Muscle layer of duodenum (tissue), 2 donors: Measurements from ENCODE around the gene LDLRAD4.

ENCODE experiments used
- H3K27ac ChIP-seq: one replicate; pipeline ENCODE4 v1.7.0; 2013; ENCODE audit warnings: mild to moderate bottlenecking, low read length
- H3K27me3 ChIP-seq: one replicate; pipeline ENCODE4 v1.7.0; 2013; ENCODE audit warnings: low read depth, mild to moderate bottlenecking, control low read depth, low read length
- H3K36me3 ChIP-seq, 2 donors: one replicate each; pipeline ENCODE4 v1.7.0; 2013; ENCODE audit warnings: low read length in 2 of 2, control low read depth in 1 of 2, mild to moderate bottlenecking in 1 of 2; ENCODE audit not compliant: insufficient read depth in 2 of 2, control insufficient read depth in 1 of 2
- H3K4me1 ChIP-seq, 2 donors: one replicate each; pipeline ENCODE4 v1.7.0; 2013; ENCODE audit warnings: low read length in 2 of 2, mild to moderate bottlenecking in 2 of 2, control low read depth in 1 of 2, moderate library complexity in 1 of 2; ENCODE audit not compliant: insufficient read depth in 2 of 2, control insufficient read depth in 1 of 2
- H3K4me3 ChIP-seq, 2 donors: one replicate each; pipeline ENCODE4 v1.7.0; 2013; ENCODE audit warnings: low read length in 2 of 2, low read depth in 1 of 2, mild to moderate bottlenecking in 1 of 2
- H3K9me3 ChIP-seq, 2 donors: one replicate each; pipeline ENCODE4 v1.7.0; 2013; ENCODE audit warnings: low read length in 2 of 2, control low read depth in 1 of 2, mild to moderate bottlenecking in 1 of 2; ENCODE audit not compliant: control insufficient read depth in 1 of 2
- donor health status: healthy.

The LDLRAD4 gene

GRCh38 chr18:13513481-13513880 lies 294.9 kb downstream of the LDLRAD4 start:
- no peaks in the 10 kb centered on the region for H3K4me1 ChIP-seq
- no peak overlapping the region for H3K4me3 ChIP-seq
- no peak overlapping the region for H3K27ac ChIP-seq
- H3K36me3 ChIP-seq: peaks cover 0 to 4% of the 10 kb centered on the region in 2 donors
- H3K9me3 ChIP-seq: no peaks in the 10 kb centered on the region
- H3K27me3 ChIP-seq: no peaks in the 10 kb centered on the region

GRCh38 chr18:13514558-13514957 lies 296.0 kb downstream of the LDLRAD4 start:
- peaks cover 0 to 4% of the 10 kb centered on the region in 2 donors for H3K36me3 ChIP-seq
- H3K9me3 ChIP-seq: no peaks in the 10 kb centered on the region
- no peak overlapping the region for H3K4me3 ChIP-seq
- no peaks in the 10 kb centered on the region for H3K27me3 ChIP-seq
- no peaks in the 10 kb centered on the region for H3K4me1 ChIP-seq
- no peak overlapping the region for H3K27ac ChIP-seq

DNA sequence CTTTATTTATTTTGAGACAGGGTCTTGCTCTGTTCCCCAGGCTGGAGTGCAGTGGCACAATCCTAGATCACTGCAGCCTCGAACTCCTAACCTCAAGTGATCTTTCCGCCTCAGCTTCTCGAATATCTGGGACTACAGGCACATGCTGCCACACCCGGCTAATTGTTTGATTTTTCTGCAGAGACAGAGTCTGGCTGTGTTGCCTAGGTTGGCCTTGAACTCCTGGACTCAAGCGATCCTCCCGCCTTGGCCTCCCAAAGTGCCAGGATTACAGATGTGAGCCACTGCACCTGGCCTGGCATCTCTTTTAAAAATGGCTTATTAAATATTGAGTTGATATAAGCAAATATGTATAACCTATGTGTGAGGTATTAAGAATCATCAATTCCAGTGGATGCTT lies 298.3 kb downstream of the LDLRAD4 start:
- H3K27me3 ChIP-seq: no peaks in the 10 kb centered on the region
- H3K4me1 ChIP-seq: no peaks in the 10 kb centered on the region
- no peaks in the 10 kb centered on the region for H3K9me3 ChIP-seq
- H3K4me3 ChIP-seq: no peak overlapping the region
- no peak overlapping the region for H3K27ac ChIP-seq
- peaks cover 0 to 4% of the 10 kb centered on the region in 2 donors for H3K36me3 ChIP-seq

- H3K4me3 ChIP-seq: no peak overlapping the region
Observed at GRCh38 chr18:13517369-13517768, 298.8 kb downstream of the LDLRAD4 start.

DNA sequence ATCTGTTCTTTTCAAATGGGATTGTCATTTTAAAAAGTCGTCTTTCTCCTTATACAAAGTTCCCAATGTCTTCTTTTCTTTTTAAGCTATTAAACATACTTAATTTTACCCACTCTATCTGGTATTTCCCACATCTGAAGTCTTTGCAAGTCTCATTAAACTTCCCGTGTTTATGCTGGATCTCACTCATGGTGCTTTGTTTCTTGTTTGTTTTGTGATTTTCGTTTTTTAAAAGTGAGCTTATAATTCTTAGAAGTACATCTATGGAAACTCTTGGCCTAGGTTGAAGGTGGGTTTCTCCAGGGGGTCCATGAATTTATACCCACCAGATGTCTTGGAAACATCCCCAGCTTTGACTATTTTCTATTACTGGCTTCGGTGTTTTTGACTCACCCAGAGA lies 299.8 kb downstream of the LDLRAD4 start:
- Histone ChIP-seq H3K27me3 (no peaks in the 10 kb centered on the region), H3K9me3 (no peaks in the 10 kb centered on the region), H3K4me3 (no peak overlapping the region), H3K27ac (no peak overlapping the region), H3K36me3 (peaks cover 0 to 4% of the 10 kb centered on the region in 2 donors), H3K4me1 (no peaks in the 10 kb centered on the region)

More at GRCh38 chr18:13517369-13517768, 298.8 kb downstream of the LDLRAD4 start:
- Histone ChIP-seq H3K9me3 (no peaks in the 10 kb centered on the region), H3K36me3 (peaks cover 0 to 4% of the 10 kb centered on the region in 2 donors), H3K27ac (no peak overlapping the region), H3K27me3 (no peaks in the 10 kb centered on the region), H3K4me1 (no peaks in the 10 kb centered on the region)

- Histone ChIP-seq H3K4me1 (no peaks in the 10 kb centered on the region), H3K36me3 (peaks cover 0 to 4% of the 10 kb centered on the region in 2 donors), H3K9me3 (no peaks in the 10 kb centered on the region), H3K27ac (no peak overlapping the region), H3K27me3 (no peaks in the 10 kb centered on the region), H3K4me3 (no peak overlapping the region)
Observed at GRCh38 chr18:13520306-13520705, 301.7 kb downstream of the LDLRAD4 start.

- Histone ChIP-seq H3K27ac (no peak overlapping the region), H3K27me3 (no peaks in the 10 kb centered on the region), H3K4me3 (no peak overlapping the region), H3K9me3 (no peaks in the 10 kb centered on the region), H3K4me1 (no peaks in the 10 kb centered on the region), H3K36me3 (peaks cover 0 to 4% of the 10 kb centered on the region in 2 donors)
Observed at GRCh38 chr18:13520741-13521140, 302.2 kb downstream of the LDLRAD4 start.

GRCh38 chr18:13521418-13521817 lies 302.9 kb downstream of the LDLRAD4 start:
- no peak overlapping the region for H3K4me3 ChIP-seq
- no peak overlapping the region for H3K27ac ChIP-seq
- peaks cover 0 to 4% of the 10 kb centered on the region in 2 donors for H3K36me3 ChIP-seq
- H3K9me3 ChIP-seq: no peaks in the 10 kb centered on the region
- H3K27me3 ChIP-seq: no peaks in the 10 kb centered on the region
- no peaks in the 10 kb centered on the region for H3K4me1 ChIP-seq

GRCh38 chr18:13522256-13522655 lies 303.7 kb downstream of the LDLRAD4 start:
- Histone ChIP-seq H3K27me3 (no peaks in the 10 kb centered on the region), H3K27ac (no peak overlapping the region), H3K9me3 (no peaks in the 10 kb centered on the region), H3K4me1 (no peaks in the 10 kb centered on the region), H3K4me3 (no peak overlapping the region), H3K36me3 (peaks cover 0 to 2% of the 10 kb centered on the region in 2 donors)

DNA sequence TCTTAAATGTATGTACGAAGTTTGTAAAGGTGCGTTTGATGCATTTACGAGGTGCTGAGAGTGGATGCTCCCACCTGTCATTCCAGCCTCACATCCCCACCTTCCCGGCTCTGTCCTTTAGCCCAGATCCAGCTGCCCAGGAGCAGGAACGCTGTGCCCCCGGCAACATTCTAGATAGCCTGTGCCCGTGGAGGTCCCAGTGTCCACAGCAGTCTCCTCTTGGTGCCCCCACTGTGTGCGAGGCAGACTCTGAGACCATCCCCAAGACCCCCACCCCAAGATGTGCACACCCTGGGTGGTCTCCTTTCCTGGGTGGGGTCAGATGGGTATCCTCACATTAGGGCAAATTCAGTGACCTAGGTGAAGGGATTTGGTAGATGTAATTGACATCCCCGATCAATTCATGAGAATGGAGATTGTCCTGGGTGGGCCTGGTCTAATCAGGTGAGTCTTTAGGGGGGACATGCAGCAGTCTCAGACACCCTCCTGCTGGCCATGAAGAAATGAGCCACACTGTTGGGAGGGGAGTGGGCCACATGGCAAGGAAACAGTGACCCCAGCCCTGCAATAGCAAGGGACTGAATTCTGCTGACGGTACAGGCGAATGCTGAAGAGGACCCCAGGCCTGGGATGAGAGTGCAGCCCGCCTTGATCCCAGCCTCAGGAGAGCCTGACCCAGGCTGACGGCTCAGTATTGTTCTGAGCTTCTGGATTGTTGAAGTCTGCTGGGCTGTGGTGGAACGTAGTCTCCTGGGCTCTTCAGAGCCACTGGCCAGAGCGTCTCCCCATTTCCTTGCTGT lies 304.5 kb downstream of the LDLRAD4 start:
- Histone ChIP-seq H3K27me3 (no peaks in the 10 kb centered on the region), H3K4me3 (no peak overlapping the region), H3K4me1 (no peaks in the 10 kb centered on the region), H3K9me3 (no peaks in the 10 kb centered on the region), H3K36me3 (no peaks in the 10 kb centered on the region), H3K27ac (no peak overlapping the region)

DNA sequence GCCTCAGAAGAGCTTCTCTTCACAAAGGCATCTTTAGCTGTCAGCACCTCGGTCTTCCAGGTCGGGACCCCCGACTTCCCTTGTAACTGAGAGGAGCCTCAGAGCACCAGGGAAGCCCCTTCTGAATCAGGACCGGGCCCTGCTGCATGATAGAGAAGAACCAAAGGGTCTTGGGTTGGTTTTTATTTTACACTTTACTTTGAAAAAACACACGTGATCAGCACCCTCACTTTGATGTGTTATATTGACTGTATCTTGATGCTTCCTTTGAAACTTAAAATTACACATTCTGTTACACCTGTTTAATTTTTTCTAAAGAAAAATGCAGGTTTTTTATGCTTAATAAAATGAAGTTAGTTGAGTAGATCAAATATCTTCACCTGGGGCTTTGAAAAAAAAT lies 305.5 kb downstream of the LDLRAD4 start:
- H3K27ac ChIP-seq: no peak overlapping the region
- H3K27me3 ChIP-seq: no peaks in the 10 kb centered on the region
- H3K36me3 ChIP-seq: no peaks in the 10 kb centered on the region
- no peak overlapping the region for H3K4me3 ChIP-seq
- H3K9me3 ChIP-seq: no peaks in the 10 kb centered on the region
- no peaks in the 10 kb centered on the region for H3K4me1 ChIP-seq

GRCh38 chr18:13524811-13525210 lies 306.3 kb downstream of the LDLRAD4 start:
- no peaks in the 10 kb centered on the region for H3K36me3 ChIP-seq
- H3K4me1 ChIP-seq: no peaks in the 10 kb centered on the region
- no peak overlapping the region for H3K4me3 ChIP-seq
- H3K9me3 ChIP-seq: no peaks in the 10 kb centered on the region
- H3K27me3 ChIP-seq: no peaks in the 10 kb centered on the region
- no peak overlapping the region for H3K27ac ChIP-seq
